GM12873 (cell line): ENCODE results near the gene MGLL.

Source experiments
- TF ChIP-seq, protein P1 (sequence below): IDR thresholded peaks from 2 replicates; pipeline ENCODE4 v1.5.1; 2012; ENCODE audit warnings: low read depth, mild to moderate bottlenecking, moderate library complexity, low read length, control low read depth; ENCODE audit not compliant: insufficient read depth; ENCODE audit errors: missing control alignments

The MGLL gene

DNA sequence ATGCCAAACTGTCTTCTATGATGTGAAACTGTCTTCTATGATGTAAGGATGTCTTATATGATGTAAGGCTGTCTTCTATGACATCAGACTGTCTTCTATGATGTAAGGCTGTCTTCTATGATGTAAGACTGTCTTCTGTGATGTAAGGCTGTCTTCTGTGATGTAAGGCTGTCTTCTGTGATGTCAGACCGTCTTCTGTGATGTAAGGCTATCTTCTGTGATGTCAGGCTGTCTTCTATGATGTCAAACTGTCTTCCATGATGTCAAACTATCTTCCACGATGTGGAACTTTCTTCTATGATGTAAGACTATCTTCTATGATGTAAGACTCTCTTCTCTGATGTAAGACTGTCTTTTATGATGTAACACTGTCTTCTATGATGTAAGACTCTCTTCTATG, 27.9 kb downstream of the MGLL start:
- TF ChIP-seq, protein P1, sequence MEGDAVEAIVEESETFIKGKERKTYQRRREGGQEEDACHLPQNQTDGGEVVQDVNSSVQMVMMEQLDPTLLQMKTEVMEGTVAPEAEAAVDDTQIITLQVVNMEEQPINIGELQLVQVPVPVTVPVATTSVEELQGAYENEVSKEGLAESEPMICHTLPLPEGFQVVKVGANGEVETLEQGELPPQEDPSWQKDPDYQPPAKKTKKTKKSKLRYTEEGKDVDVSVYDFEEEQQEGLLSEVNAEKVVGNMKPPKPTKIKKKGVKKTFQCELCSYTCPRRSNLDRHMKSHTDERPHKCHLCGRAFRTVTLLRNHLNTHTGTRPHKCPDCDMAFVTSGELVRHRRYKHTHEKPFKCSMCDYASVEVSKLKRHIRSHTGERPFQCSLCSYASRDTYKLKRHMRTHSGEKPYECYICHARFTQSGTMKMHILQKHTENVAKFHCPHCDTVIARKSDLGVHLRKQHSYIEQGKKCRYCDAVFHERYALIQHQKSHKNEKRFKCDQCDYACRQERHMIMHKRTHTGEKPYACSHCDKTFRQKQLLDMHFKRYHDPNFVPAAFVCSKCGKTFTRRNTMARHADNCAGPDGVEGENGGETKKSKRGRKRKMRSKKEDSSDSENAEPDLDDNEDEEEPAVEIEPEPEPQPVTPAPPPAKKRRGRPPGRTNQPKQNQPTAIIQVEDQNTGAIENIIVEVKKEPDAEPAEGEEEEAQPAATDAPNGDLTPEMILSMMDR: no peak

DNA sequence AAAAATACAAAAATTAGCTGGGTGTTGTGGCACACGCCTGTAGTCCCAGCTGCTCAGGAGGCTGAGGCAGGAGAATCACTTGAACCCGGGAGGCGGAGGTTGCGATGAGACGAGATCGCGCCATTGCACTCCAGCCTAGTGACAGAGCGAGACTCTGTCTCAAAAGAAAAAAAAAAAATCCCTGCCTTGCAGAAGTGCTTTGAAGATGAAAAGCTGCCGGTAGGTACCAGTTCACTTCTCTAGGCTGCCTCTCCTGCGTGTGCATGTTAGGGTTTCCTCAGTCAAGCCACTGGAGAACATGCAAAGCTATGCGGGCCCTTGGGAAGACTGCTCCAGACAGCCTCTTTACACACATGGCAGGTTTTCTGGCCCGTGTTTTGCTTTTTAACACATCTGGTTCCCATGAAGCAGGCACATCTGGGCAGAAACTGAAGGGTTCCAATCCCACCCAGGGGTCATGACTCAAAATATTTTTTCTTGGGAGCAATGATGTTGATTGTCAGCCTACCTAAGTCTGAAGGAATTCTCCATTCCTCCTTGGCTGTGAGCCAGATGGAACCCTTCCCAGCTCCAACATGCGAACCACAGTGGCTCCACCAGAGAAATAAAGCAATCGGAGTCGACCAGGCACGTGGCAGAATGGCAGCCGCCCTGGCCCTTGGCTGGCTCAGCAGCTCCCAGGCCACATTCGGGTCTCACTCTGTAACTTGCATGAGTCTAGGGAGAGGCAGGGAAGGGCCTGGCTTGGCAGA, 29.6 kb downstream of the MGLL start:
- TF ChIP-seq, protein P1: no peak

DNA sequence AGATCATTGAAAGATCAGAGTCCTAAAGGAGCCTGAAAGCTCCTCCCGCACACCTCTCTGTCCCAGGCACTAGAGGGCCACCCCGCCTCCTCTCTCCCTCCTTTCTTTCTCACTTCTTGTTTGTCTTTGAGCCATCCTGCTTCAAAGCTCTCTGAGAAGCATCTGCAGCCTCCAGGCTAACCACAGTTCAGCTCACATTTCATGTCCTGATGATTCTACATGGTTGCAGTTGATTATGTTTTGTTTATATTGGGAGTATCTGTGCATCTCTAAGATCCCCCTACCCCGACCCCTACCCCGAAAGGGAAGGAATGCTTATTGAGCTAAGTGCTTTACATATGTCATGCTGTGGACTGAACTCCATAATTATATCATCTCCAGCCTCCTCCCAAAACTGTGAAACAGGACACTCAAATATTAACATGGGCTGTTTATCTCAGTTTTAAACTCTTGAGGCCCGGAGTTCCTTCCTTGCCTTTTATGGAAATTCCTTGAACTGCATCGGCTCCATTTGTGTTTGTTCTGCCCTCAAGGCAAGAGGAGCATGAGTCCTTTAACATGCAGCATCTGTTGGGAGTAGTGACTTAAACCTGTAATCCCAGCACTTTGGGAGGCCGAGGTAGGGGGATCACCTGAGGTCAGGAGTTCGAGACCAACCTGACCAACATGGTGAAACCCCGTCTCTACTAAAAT, 30.9 kb downstream of the MGLL start:
- TF ChIP-seq, protein P1: peak; percentile 66

DNA sequence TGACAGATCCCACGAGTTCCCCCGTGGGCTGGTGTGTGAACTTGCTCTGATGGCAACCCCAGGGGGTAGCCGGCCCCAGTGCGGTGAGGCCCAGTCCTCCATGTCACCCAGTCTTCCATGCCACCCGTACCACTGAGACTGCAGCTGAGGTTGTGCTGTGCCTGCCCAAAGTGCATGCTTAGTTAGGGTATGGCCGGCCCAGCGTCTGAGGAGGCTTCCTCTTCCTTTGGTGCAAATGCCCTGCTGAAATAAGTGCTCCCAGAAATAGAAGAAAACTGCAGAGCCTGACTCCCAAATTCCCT, 31.5 kb downstream of the MGLL start:
- TF ChIP-seq, protein P1: no peak

DNA sequence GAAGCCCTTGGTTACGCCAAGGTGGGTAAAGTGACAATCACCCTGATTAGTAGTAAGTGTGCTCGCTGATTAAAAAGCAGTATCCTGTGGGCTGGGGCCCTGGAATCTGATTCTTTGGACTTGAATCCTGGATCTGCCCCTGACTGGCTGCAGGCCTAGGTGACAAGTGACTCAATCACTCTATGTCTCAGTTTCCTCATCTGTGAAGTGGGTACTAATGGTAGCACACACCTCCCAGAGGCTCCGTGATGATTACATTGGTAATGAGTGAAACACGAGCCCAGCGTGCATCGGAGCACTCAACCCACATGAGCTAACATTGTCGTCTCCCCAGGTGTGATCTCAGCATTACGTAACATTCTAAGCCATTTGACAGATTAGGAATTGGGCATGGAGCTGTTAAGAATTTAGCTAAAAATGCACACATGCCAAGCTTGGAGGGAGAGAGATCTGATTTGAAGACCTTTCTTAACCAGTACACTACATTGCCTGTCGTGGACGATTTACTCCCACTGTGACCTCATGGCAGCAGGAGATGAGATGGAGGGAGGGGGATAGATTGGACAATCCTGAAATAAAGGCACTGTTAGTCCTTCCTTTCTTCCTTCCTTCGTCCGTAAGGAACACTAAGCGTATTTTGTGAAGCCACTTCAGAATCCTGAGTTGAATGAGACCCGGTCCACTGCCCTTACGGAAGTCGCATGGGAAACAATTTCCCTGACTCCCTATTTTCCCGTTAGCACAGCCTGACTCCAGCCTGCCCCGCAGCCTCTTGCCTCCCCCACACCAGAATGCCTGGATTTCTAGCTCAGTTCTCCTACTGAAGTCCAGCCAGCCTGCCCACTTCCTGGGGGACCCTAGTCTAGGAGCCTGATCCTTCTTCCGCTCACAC, 32.1 kb downstream of the MGLL start:
- TF ChIP-seq, protein P1: no peak

DNA sequence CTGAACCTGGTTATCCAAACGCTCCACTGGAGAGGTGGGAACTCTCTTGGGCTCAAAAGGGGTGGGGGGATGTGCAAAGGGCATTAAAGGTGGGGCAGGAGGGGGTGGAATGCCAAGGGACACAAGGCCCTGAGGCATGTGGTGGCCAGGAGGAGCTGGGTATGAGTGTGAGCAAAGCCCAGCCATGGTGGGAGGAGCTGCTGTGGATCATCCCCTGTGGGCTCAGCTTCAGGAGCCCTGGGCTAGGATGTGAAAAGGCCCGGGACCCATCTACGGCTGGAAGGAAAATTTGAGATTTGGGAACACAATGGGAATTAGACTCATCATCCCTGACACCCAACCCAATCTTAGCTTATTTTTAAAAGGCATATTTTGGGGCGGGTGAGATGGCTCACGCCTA, 33.3 kb downstream of the MGLL start:
- TF ChIP-seq, protein P1: no peak

DNA sequence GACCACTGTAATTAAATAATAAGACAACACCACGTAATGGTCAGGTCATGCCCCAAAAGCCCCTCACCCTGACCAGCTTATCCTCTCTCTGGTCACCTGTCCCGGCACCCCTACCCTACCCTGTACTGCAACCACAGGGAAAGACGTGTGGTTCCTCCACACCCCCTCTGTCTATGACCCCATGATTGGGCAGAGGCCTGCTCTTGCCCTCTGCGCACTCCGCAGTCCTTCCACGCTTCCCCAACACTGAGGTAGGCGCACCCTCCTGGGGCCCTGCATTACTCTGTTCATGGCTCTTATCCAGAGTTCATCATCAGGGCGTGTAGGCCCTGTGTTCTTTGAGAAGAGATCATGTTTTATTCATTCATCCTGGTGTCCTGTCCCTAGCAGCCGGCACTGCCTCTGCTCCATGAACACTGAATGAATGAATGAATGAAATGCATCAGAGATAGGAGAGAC, 33.8 kb downstream of the MGLL start:
- TF ChIP-seq, protein P1: no peak
